GM19463 (cell line): Measurements from ENCODE around the gene PLCB2.
A peak's percentile ranks its signal among the peaks of the same experiment; 100 is the strongest.

ENCODE experiments used
- ATAC-seq: cut with Tn5 transposase; IDR thresholded peaks from one replicate; pipeline ENCODE4 v1.9.1; 2021; ENCODE audit warnings: mild to moderate bottlenecking, moderate library complexity; ENCODE audit not compliant: unreplicated experiment

The PLCB2 gene

GRCh38 chr15:40272485-40273056, 35.2 kb downstream of the PLCB2 start:
- ATAC-seq: no peak

DNA sequence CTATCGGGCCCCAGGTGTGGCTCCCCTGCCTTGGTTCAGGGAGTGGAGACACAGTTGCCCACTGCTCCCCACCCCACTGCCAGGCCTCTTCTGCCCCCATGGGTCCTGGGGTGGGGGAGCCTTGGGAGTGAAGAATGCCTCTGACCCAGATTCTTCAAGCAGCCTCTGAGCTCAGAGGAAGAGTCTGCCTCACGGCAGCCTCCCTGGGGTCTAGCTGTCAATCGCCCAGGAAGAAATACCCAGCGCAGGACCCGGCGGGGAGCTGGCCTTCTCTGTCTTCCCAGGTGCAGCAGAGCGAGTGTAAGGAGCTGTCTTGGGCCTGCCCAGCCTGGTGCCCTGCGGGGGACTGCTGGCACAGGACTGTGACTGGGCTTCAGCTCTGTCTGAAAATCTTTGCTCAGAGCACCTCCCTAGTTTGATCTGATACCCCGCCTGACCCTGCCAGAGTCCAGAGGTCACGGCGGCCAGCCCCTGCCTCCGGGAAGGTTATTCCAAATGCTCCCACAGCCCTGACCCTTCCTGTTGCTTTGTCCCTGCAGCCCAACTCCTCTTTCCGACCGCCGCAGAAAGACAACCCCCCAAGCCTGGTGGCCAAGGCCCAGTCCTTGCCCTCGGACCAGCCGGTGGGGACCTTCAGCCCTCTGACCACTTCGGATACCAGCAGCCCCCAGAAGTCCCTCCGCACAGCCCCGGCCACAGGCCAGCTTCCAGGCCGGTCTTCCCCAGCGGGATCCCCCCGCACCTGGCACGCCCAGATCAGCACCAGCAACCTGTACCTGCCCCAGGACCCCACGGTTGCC, 35.9 kb downstream of the PLCB2 start:
- no peak for ATAC-seq

GRCh38 chr15:40270246-40270995, 37.3 kb downstream of the PLCB2 start:
- no peak for ATAC-seq

GRCh38 chr15:40269604-40270003, 38.1 kb downstream of the PLCB2 start:
- no peak for ATAC-seq

DNA sequence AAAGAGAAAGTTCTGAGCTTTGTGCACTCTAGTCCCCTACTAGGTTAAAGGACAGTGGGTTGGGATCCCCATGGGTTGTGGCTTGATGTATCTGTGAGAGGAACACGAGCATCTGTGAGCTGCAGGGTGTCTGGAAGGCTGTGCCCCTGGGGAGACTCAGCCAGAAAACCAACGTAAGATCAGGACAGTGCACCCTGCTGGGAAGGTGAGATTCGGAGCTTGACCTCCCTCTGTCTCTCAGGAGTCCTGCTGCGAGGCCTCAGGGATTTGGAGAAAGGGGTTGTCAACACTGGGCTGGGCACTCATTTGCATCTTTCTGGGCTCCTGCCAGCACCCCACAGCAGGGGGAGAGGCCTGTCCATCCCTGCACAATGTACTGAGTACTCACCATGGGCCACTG, 40.1 kb downstream of the PLCB2 start:
- no peak for ATAC-seq

DNA sequence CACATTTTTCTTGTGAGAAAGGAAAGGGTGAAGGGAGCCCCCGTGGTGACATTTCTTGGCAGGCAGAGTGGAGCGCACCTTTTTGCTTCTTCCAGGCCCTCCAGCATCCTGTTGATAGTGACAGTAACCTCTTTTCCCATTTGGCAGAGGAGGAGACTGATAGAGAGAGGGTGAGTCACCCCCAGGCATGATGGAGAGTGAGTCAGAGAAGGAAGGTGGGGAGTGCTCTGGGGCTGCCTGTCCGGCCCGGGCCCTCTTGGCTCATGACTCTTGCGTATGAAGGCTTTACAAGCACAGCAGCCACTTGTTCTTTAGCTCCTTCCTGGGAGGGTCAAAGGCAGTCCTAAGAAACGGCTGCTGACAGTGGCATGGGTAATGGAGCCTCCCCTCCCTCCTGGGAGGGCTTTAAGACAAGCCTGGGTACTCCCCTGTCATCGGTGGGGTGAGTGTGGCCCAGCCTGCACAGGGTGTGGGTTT, 40.9 kb downstream of the PLCB2 start:
- ATAC-seq: no peak

DNA sequence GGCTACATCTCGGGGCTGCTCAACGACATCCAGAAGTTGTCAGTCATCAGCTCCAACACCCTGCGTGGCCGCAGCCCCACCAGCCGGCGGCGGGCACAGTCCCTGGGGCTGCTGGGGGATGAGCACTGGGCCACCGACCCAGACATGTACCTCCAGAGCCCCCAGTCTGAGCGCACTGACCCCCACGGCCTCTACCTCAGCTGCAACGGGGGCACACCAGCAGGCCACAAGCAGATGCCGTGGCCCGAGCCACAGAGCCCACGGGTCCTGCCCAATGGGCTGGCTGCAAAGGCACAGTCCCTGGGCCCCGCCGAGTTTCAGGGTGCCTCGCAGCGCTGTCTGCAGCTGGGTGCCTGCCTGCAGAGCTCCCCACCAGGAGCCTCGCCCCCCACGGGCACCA, 41.9 kb downstream of the PLCB2 start:
- ATAC-seq: no peak

GRCh38 chr15:40265355-40265754, 42.4 kb downstream of the PLCB2 start:
- no peak for ATAC-seq

DNA sequence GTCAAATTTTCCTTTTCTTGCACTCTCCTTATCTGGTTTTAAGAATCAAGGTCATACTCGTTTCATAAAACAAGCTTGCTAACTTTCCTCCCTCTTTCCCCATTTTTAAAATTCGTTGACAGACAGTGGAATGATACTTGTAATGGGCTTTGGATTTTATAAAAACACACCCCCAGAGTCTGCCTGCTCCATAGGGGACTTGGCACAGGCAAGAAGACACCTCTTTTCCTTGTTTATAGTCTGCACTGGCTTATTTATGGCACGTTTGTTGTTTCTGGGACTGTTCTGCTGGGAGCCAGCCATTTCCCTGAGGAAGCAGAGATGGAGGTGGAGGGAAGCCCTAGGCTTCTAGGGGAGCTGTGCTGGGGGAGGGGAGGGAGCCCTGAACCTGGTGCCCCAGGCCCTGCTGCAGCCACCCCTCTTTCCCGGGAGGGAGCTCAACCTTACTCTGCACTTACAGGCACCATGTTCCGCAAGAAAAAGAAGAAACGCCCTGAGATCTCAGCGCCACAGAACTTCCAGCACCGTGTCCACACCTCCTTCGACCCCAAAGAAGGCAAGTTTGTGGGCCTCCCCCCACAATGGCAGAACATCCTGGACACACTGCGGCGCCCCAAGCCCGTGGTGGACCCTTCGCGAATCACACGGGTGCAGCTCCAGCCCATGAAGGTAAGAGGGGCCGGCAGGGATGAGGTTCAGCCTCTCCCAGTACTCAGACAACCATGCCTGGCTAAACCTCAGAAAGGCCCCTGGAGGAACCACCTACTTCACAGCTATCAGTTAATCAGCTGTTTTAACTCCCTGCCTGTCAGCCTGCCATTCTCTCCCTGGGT, 43.2 kb downstream of the PLCB2 start:
- no peak for ATAC-seq

GRCh38 chr15:40263024-40263754, 44.5 kb downstream of the PLCB2 start:
- no peak for ATAC-seq

DNA sequence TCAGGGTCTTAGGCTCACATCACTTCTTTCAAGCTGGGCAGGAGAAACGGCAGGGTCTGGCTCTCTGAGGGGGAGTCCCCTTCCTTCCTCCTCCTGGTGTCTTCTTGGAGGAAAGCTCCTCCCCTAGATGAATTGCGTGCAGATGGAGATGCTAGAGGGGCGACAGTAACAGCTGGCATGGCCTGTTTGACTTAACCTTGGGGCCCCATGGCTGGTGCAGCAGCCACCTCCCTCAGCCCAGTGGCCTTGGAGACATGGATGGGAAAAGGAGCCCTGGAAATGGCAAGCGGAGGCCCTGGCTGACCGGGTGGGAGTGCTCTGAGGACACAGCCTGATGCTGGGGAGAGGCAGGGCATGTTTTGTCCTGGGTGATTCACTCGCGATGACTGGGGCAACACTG, 48.7 kb downstream of the PLCB2 start:
- no peak for ATAC-seq

DNA sequence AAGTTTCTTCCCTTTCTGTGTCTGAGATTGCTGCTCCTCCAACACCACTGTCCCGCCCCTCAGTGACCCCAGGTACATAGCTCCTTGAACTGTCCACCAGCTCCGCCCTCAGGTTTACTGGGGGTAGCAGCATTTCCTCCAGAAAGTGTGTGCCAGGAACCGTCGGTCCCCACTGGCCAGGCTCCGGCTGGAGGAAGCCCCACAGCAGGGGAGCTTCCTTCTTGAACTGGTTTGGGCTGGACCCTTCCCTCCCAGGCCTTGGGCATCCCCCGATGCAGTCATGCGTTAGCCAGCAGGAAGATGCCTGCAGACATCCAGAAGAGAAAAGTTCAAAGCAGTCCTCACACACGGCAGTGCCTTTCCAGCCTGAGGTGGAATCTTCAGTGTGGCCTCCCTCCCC, 49.2 kb downstream of the PLCB2 start:
- no peak for ATAC-seq

DNA sequence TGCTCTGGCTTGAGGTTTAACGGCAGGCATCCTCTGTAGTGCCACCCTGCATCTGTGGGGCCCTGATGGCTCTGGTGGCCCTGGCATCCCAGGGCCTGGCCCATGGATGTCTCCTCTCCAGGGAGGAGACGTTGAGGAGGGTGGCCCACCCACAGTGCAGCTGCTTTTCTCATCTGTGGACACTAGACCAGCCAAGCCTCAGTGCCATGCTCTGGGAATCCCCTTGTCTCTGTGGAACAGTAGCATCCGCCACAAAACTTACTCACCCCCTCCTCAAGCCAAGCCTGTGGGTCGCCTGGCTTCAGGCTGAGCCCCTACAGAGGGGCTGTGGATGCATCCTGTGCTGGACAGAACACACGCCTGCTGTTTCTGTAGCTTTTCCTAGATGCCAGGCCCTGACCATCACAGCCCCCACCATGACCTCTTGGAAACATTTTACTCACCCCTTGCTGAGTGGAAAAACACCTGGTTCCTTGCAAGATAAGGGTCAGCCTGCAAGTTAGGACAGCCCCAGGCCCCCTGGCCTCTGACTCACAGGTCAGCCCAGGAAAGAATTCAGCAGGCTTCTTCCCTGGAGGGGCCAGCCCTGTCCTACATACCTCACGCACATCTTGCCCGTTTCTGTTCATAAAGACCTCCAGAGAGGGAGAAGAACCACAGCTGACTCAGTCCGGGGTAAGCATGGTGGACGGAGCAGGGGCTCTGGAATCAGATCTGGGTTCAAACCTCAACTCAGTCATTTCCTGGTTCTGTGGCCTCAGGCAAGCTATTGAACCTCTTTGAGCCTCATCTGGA, 49.9 kb downstream of the PLCB2 start:
- ATAC-seq: no peak

GRCh38 chr15:40256638-40257235, 51.0 kb downstream of the PLCB2 start:
- ATAC-seq: peak; percentile 50

DNA sequence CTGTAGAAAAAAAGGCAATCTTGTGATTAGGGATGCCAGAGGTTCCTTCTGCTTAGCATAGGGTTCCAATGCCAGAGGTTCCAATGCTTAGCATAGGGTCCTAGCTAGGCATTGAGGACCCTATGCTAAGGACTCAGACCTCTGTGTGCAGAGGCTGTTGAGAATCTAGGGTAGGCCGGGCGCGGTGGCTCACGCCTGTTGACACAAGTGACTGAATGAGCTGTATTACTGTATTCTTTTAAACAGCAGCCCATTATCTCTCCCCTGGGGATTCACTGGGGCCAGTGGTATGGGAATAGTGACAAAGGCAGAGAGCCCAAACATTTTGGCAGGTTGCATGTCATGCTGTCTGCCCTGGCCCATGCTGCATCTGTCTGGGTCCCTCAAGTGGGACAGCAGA, 52.7 kb downstream of the PLCB2 start:
- no peak for ATAC-seq

- ATAC-seq: no peak
Measured at GRCh38 chr15:40254452-40254851, 53.3 kb downstream of the PLCB2 start.

DNA sequence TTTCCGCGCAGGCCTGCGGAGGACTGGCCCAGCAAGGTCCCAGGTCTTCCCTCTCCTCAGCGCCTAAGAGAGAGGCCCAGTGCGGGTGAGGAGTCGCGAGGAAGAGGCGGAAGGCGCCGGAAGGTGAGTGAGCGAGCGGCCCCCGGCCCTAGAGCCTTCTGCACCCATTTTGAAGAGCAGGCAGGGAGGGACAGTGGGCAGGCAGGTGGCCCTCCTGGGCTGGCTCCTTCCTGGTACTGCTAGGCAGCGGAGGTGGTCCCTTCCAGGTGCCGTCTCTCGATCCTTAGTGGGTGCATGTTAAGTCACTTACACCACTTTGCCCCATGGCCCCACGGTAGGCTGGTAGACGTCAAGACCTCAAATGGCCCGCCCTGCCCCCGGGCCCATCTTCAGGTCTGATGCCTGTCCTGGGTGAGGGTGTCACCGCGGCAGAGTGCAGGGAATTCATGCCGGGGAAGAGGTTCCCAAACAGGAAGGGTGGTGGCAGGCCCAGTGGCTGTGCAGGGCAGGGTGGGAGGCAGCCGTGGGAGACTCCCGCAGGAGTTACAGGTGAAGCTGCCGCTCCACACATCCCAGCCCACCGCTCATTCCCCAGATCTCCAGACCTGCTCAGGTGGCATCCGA, 54.5 kb downstream of the PLCB2 start:
- no peak for ATAC-seq

GRCh38 chr15:40252438-40253166, 55.1 kb downstream of the PLCB2 start:
- ATAC-seq: no peak
